Activated CD4-positive, alpha-beta T cell treated with anti-CD3 and anti-CD28 coated beads, Interleukin-2, amount 10 ng/mL, durations not matched to agents 7 days and 5 days (primary cell): Measurements from ENCODE around the gene NBPF19. TPM values are rescaled to one million over a fixed set of nuclear protein-coding genes. Genes with fewer than 3 reads are reported as not detected.
"Not testable (repeated sequence)": the region's sequence is repeated elsewhere in the genome, so short reads cannot be mapped to it uniquely, and the experiment has no call there.

ENCODE experiments used
- CTCF ChIA-PET: fragments of 350-600 bp; sonication (Branson Sonifier 250); formaldehyde crosslinking; loops from one replicate; lab custom pipeline; 2021; ENCODE audit warnings: antibody characterized with exemption; lab: Charles Lee
- POLR2A ChIA-PET: fragments of 350-600 bp; sonication (Branson Sonifier 250); formaldehyde crosslinking; loops from one replicate; lab custom pipeline; 2021; ENCODE audit warnings: antibody characterized with exemption; lab: Charles Lee
- DNase-seq: peaks from one replicate; pipeline ENCODE4 v3.0.0-alpha.2; 2020
- H3K27ac Mint-ChIP-seq: one replicate; pipeline ENCODE4 v1.8.0; 2021; ENCODE audit warnings: mild to moderate bottlenecking, moderate library complexity, mixed read lengths
- H3K27me3 Mint-ChIP-seq: one replicate; pipeline ENCODE4 v1.8.0; 2021; ENCODE audit warnings: mixed read lengths
- H3K36me3 Mint-ChIP-seq: one replicate; pipeline ENCODE4 v1.8.0; 2021; ENCODE audit warnings: low read depth, mixed read lengths
- H3K4me1 Mint-ChIP-seq: one replicate; pipeline ENCODE4 v1.8.0; 2021; ENCODE audit warnings: mixed read lengths
- H3K4me3 Mint-ChIP-seq: one replicate; pipeline ENCODE4 v1.8.0; 2021; ENCODE audit warnings: mild to moderate bottlenecking, moderate library complexity, mixed read lengths
- H3K9me3 Mint-ChIP-seq: one replicate; pipeline ENCODE4 v1.8.0; 2021; ENCODE audit warnings: mixed read lengths
- total RNA-seq, 2 experiments: library from RNA; stranded (reverse); gene quantifications; one replicate each; pipeline ENCODE4 v1.2.3, GENCODE V29; 2021

The NBPF19 gene
- 10 to 100 TPM; 39.6 to 40.5 TPM for total RNA-seq

- H3K27me3 Mint-ChIP-seq, CTCF ChIA-PET, H3K4me1 Mint-ChIP-seq, H3K9me3 Mint-ChIP-seq, H3K4me3 Mint-ChIP-seq, POLR2A ChIA-PET, H3K36me3 Mint-ChIP-seq, DNase-seq, H3K27ac Mint-ChIP-seq: not testable (repeated sequence)
Measured at GRCh38 chr1:149474745-149475144, at the start of gene NBPF19. NBPF19 (plus strand) TSS chr1:149475045; CDS start chr1:149475933, 888 bp downstream.

GRCh38 chr1:149428317-149428716 lies 46.5 kb upstream of the NBPF19 start:
- POLR2A ChIA-PET, H3K9me3 Mint-ChIP-seq, H3K4me3 Mint-ChIP-seq, CTCF ChIA-PET, H3K27me3 Mint-ChIP-seq, H3K36me3 Mint-ChIP-seq, H3K27ac Mint-ChIP-seq, H3K4me1 Mint-ChIP-seq, DNase-seq: not testable (repeated sequence)

GRCh38 chr1:149445451-149445850 lies 29.4 kb upstream of the NBPF19 start:
- CTCF ChIA-PET, DNase-seq, H3K27ac Mint-ChIP-seq, POLR2A ChIA-PET, H3K36me3 Mint-ChIP-seq, H3K4me1 Mint-ChIP-seq, H3K9me3 Mint-ChIP-seq, H3K4me3 Mint-ChIP-seq, H3K27me3 Mint-ChIP-seq: not testable (repeated sequence)

- H3K4me1 Mint-ChIP-seq, POLR2A ChIA-PET, H3K4me3 Mint-ChIP-seq, H3K36me3 Mint-ChIP-seq, H3K9me3 Mint-ChIP-seq, DNase-seq, H3K27ac Mint-ChIP-seq, CTCF ChIA-PET, H3K27me3 Mint-ChIP-seq: not testable (repeated sequence)
Measured at GRCh38 chr1:149452196-149452595, 22.6 kb upstream of the NBPF19 start.

- H3K27ac Mint-ChIP-seq, POLR2A ChIA-PET, H3K4me3 Mint-ChIP-seq, H3K4me1 Mint-ChIP-seq, DNase-seq, CTCF ChIA-PET, H3K27me3 Mint-ChIP-seq, H3K36me3 Mint-ChIP-seq, H3K9me3 Mint-ChIP-seq: not testable (repeated sequence)
Measured at GRCh38 chr1:149452652-149453051, 22.2 kb upstream of the NBPF19 start.

GRCh38 chr1:149558350-149558825 lies 83.5 kb downstream of the NBPF19 start:
- POLR2A ChIA-PET, H3K36me3 Mint-ChIP-seq, H3K9me3 Mint-ChIP-seq, CTCF ChIA-PET, H3K27me3 Mint-ChIP-seq, H3K4me1 Mint-ChIP-seq: not testable (repeated sequence)
- Mint-ChIP-seq H3K27ac (peak overlapping the region; percentile 83), H3K4me3 (peak overlapping the region; percentile 76)
- DNase-seq = peak; percentile 52

GRCh38 chr1:149561806-149562205 lies 87.0 kb downstream of the NBPF19 start:
- H3K4me3 Mint-ChIP-seq, H3K9me3 Mint-ChIP-seq, POLR2A ChIA-PET, H3K4me1 Mint-ChIP-seq, H3K36me3 Mint-ChIP-seq, CTCF ChIA-PET, DNase-seq, H3K27me3 Mint-ChIP-seq: not testable (repeated sequence)
- H3K27ac Mint-ChIP-seq = peak overlapping the region; percentile 46

GRCh38 chr1:149565485-149565884 lies 90.6 kb downstream of the NBPF19 start:
- CTCF ChIA-PET, DNase-seq, H3K27me3 Mint-ChIP-seq, POLR2A ChIA-PET, H3K36me3 Mint-ChIP-seq, H3K9me3 Mint-ChIP-seq, H3K27ac Mint-ChIP-seq, H3K4me3 Mint-ChIP-seq, H3K4me1 Mint-ChIP-seq: not testable (repeated sequence)

GRCh38 chr1:149572763-149573162 lies 97.9 kb downstream of the NBPF19 start:
- H3K4me3 Mint-ChIP-seq, DNase-seq, H3K27ac Mint-ChIP-seq, H3K9me3 Mint-ChIP-seq, H3K27me3 Mint-ChIP-seq, H3K36me3 Mint-ChIP-seq, CTCF ChIA-PET, POLR2A ChIA-PET, H3K4me1 Mint-ChIP-seq: not testable (repeated sequence)

GRCh38 chr1:149585592-149585991 lies 110.7 kb downstream of the NBPF19 start:
- H3K4me1 Mint-ChIP-seq, H3K4me3 Mint-ChIP-seq, H3K36me3 Mint-ChIP-seq, H3K27me3 Mint-ChIP-seq, POLR2A ChIA-PET, H3K9me3 Mint-ChIP-seq, CTCF ChIA-PET: not testable (repeated sequence)
- peak; percentile 79 for DNase-seq
- peak overlapping the region; percentile 77 for H3K27ac Mint-ChIP-seq

Other genes starting within 250 kb of the NBPF19 start
- gene PPIAL4C, start 108.8 kb downstream of the NBPF19 start, total RNA-seq = 1 to 10 TPM in 1 of 2 experiments, not detected in 1; 2.0 TPM